Measurements from ENCODE around the gene SLC22A14.

The SLC22A14 gene

DNA sequence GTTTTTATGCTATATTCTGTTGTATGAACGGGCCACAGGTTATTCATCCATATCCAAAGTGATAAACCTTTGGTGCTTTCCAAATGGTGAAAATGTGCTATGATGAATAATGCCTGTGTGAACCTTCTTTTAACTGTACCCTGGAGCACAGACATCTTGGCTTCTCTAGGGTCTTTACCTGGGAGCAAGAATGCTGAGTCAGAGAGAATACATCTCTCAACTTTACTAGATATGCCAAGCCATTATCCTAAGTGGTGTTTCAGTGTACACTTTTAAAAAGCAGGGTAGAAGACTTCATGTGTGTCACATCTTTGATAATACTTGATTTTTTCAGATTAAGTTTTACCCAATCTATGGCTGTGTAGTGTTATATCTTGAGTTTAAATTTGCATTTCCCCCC lies 41.0 kb downstream of the SLC22A14 start:
- DNase-seq (ENCODE audit: low read depth, low spot score): no peak
- Histone ChIP-seq H3K4me3 (ENCODE audit: insufficient read length, low read depth) (no peak overlapping the region), H3K36me3 (ENCODE audit: insufficient read depth, insufficient read length, low read length) (no peaks in the 10 kb centered on the region), H3K4me1 (ENCODE audit: insufficient read depth, insufficient read length) (no peaks in the 10 kb centered on the region), H3K9ac (ENCODE audit: insufficient read length, low read depth) (no peak overlapping the region), H3K9me3 (ENCODE audit: insufficient read depth, low read length) (peaks cover 15% of the 10 kb centered on the region; the same call in 1 of the 2 replicates), H3K27me3 (ENCODE audit: insufficient read depth, insufficient read length) (no peaks in the 10 kb centered on the region)
- TF ChIP-seq YY1 (IDR thresholded peaks at IDR 0.05; ENCODE audit: insufficient read depth, insufficient read length): no peak
- no peak for TF ChIP-seq SUZ12 (IDR thresholded peaks at IDR 0.05; ENCODE audit: extremely low read depth, insufficient read depth, insufficient read length)
- TF ChIP-seq ZNF274 (IDR thresholded peaks at IDR 0.05; ENCODE audit: low read depth, low read length): no peak

DNA sequence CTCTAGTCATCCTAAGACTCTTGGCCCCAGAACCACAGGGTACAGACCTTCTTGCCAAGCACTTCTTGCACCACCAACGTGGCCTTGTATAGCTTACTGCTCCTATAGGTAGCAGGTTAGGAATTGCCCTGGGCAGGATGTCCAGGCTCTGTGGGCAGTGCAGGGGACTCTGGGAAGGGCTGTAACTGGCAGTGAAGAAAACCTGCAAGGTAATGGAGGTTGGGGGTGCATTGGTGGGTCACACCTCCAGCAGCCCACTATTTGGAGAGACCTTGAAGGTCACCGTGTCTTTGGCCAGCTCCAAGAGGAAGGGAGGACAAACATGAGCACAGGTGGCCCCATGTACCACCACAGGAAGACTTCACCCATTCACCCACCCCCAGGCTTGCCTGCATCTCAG lies 43.2 kb downstream of the SLC22A14 start:
- no peak overlapping the region for H3K9ac ChIP-seq (ENCODE audit: insufficient read length, low read depth)
- H3K9me3 ChIP-seq (ENCODE audit: insufficient read depth, low read length): peaks cover 15% of the 10 kb centered on the region; the same call in 1 of the 2 replicates
- DNase-seq (ENCODE audit: low read depth, low spot score): no peak
- no peaks in the 10 kb centered on the region for H3K36me3 ChIP-seq (ENCODE audit: insufficient read depth, insufficient read length, low read length)
- no peaks in the 10 kb centered on the region for H3K27me3 ChIP-seq (ENCODE audit: insufficient read depth, insufficient read length)
- H3K4me3 ChIP-seq (ENCODE audit: insufficient read length, low read depth): no peak overlapping the region
- no peak for TF ChIP-seq YY1 (IDR thresholded peaks at IDR 0.05; ENCODE audit: insufficient read depth, insufficient read length)
- no peak for TF ChIP-seq ZNF274 (IDR thresholded peaks at IDR 0.05; ENCODE audit: low read depth, low read length)
- no peak for TF ChIP-seq SUZ12 (IDR thresholded peaks at IDR 0.05; ENCODE audit: extremely low read depth, insufficient read depth, insufficient read length)
- no peaks in the 10 kb centered on the region for H3K4me1 ChIP-seq (ENCODE audit: insufficient read depth, insufficient read length)

DNA sequence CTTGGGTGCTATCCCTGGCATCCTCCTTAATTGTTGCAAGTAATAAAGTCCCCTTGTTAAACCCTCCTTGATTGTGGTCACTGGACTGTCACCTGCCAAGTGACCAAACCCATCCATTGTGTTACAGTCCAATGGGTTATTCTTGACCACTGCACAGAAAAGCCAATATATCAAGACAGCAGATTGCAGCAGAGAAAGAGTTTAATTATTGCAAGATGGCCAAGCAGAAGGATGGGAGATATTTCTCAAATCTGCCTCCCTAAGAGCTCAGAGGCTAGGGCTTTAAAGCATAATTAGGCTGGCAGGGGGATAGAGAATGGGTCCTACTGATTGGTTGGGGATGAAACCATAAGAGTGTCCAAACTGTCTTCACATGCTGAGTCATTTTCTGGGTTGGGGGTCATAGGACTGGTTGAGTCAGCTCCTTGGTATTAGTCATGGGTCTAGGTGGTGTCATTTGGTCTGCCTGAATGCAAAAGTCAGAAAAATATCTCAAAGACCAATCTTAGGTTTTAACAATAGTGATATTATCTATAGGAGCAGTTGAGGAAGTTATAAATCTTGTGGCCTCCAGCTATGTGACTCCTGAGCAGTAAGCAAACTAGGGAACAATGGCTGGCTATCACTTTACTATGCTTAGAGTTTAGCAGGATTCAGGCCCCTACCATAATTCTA lies 45.4 kb downstream of the SLC22A14 start:
- Histone ChIP-seq H3K4me3 (ENCODE audit: insufficient read length, low read depth) (no peak overlapping the region), H3K4me1 (ENCODE audit: insufficient read depth, insufficient read length) (no peaks in the 10 kb centered on the region), H3K36me3 (ENCODE audit: insufficient read depth, insufficient read length, low read length) (no peaks in the 10 kb centered on the region), H3K27me3 (ENCODE audit: insufficient read depth, insufficient read length) (no peaks in the 10 kb centered on the region), H3K9ac (ENCODE audit: insufficient read length, low read depth) (no peak overlapping the region), H3K9me3 (ENCODE audit: insufficient read depth, low read length) (peaks cover 15% of the 10 kb centered on the region; the same call in 1 of the 2 replicates)
- no peak for DNase-seq (ENCODE audit: low read depth, low spot score)
- TF ChIP-seq YY1 (IDR thresholded peaks at IDR 0.05; ENCODE audit: insufficient read depth, insufficient read length): no peak
- no peak for TF ChIP-seq ZNF274 (IDR thresholded peaks at IDR 0.05; ENCODE audit: low read depth, low read length)

DNA sequence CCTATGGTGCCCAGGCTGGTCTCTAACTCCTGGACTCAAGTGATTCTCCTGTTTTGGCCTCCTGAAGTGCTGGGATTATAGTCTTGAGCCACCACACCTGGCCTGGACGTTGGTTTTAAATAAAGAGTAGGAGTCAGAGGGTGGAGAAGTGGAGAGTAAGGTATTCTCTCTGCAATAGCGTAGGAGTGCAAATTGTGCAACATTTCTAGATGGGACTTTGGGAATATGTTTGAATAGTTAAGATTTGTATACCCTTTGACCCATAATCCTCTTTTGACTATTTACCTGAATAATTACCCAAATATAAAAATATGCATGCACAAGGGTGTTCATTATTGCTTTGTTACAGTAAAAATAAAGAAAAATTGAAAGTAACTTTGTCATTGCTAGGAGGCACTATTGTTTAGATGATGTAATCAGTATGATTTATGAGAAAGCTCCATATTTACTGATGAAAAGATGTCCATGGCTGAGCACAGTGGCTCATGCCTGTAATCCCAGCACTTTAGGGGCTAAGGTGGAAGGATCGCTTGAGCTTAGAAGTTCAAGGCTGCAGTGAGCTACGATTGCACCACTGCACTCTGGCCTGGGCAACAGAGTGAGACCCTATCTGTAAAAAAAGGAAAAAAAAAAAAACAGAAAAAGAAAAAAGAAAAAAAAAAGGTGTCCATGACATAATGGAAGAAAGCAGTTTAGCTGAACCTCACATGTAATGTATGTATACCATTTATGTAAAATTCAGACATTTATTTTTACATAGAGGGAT lies 49.3 kb downstream of the SLC22A14 start:
- no peaks in the 10 kb centered on the region for H3K27me3 ChIP-seq (ENCODE audit: insufficient read depth, insufficient read length)
- no peaks in the 10 kb centered on the region for H3K4me1 ChIP-seq (ENCODE audit: insufficient read depth, insufficient read length)
- H3K4me3 ChIP-seq (ENCODE audit: insufficient read length, low read depth): no peak overlapping the region
- TF ChIP-seq SUZ12 (IDR thresholded peaks at IDR 0.05; ENCODE audit: extremely low read depth, insufficient read depth, insufficient read length): no peak
- TF ChIP-seq ZNF274 (IDR thresholded peaks at IDR 0.05; ENCODE audit: low read depth, low read length): no peak
- TF ChIP-seq YY1 (IDR thresholded peaks at IDR 0.05; ENCODE audit: insufficient read depth, insufficient read length): no peak
- H3K9me3 ChIP-seq (ENCODE audit: insufficient read depth, low read length): peaks cover 13% of the 10 kb centered on the region; the same call in 1 of the 2 replicates
- H3K36me3 ChIP-seq (ENCODE audit: insufficient read depth, insufficient read length, low read length): no peaks in the 10 kb centered on the region
- H3K9ac ChIP-seq (ENCODE audit: insufficient read length, low read depth): no peak overlapping the region
- no peak for DNase-seq (ENCODE audit: low read depth, low spot score)

DNA sequence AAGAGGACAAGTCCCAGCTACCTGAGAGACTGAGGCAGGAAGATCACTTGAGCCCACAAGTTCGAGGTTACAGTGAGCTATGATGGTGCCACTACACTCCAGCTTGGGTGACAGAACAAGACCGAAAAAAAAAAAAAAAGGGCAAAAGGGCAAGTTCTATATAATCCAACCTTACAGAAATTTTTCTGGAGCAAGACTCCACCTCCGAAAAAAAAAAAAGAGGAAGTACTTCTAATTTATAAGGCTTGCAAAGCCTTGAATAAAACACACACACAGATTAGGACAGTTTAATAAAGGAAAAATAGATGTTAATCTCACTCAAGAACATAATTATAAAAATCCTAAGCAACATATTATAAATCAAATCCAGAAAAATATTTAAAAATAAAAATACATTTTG lies 50.1 kb downstream of the SLC22A14 start:
- H3K36me3 ChIP-seq (ENCODE audit: insufficient read depth, insufficient read length, low read length): no peaks in the 10 kb centered on the region
- H3K9me3 ChIP-seq (ENCODE audit: insufficient read depth, low read length): 0 out of 2 replicates have a peak, but pooled peaks cover 5% of the 10 kb centered on the region
- DNase-seq (ENCODE audit: low read depth, low spot score): no peak
- no peaks in the 10 kb centered on the region for H3K4me1 ChIP-seq (ENCODE audit: insufficient read depth, insufficient read length)
- H3K9ac ChIP-seq (ENCODE audit: insufficient read length, low read depth): no peak overlapping the region
- no peak for TF ChIP-seq YY1 (IDR thresholded peaks at IDR 0.05; ENCODE audit: insufficient read depth, insufficient read length)
- no peak for TF ChIP-seq SUZ12 (IDR thresholded peaks at IDR 0.05; ENCODE audit: extremely low read depth, insufficient read depth, insufficient read length)
- TF ChIP-seq ZNF274 (IDR thresholded peaks at IDR 0.05; ENCODE audit: low read depth, low read length): no peak
- no peaks in the 10 kb centered on the region for H3K27me3 ChIP-seq (ENCODE audit: insufficient read depth, insufficient read length)
- no peak overlapping the region for H3K4me3 ChIP-seq (ENCODE audit: insufficient read length, low read depth)

DNA sequence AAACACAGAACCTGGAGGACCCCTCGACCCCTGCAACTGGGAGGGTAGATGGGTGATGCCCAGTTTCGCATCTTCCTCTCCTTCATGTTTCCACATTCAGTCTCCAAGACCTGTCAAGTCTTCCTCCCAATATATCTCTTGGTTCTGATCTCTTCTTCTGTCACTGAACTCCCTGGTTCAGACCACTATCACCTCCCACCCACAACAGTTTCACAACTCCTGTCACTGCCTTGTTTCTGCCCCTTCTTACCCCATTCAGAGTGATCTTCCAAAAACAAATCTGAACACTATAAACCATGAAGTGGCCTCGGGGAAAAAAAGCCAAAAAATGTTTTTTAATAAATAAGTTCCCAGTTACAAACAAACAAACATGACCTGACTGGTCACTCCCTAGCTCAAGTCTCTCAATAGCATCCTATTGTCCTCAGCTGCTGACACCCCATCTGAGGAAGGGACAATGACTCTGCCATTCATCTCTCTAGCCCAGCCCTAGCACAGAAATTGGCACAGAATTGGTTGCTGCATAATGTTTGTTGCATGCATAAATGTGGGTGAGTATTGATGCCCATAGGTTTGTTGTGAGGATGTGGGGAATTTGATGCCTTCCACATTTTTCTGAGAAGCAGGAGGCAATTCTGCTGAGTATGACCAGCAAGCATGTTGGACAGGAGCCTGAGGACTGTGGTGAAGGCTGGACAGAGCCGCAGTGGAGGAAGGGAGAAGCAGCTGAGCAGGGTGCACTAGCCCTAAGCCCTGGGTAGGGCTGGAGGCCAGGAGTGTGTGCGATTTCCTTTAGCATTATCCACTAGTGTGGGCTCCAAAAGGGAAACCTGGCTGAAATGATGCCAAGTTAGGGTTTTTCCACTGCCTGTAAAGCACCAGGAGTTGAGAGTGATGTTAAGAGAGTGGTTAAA lies 52.3 kb downstream of the SLC22A14 start:
- TF ChIP-seq ZNF274 (IDR thresholded peaks at IDR 0.05; ENCODE audit: low read depth, low read length) (no peak), SUZ12 (IDR thresholded peaks at IDR 0.05; ENCODE audit: extremely low read depth, insufficient read depth, insufficient read length) (no peak), YY1 (IDR thresholded peaks at IDR 0.05; ENCODE audit: insufficient read depth, insufficient read length) (no peak)
- no peaks in the 10 kb centered on the region for H3K36me3 ChIP-seq (ENCODE audit: insufficient read depth, insufficient read length, low read length)

More for the DNA sequence above, 52.3 kb downstream of the SLC22A14 start:
- no peak overlapping the region for H3K4me3 ChIP-seq (ENCODE audit: insufficient read length, low read depth)
- H3K9me3 ChIP-seq (ENCODE audit: insufficient read depth, low read length): no peaks in the 10 kb centered on the region
- no peak overlapping the region for H3K9ac ChIP-seq (ENCODE audit: insufficient read length, low read depth)
- H3K4me1 ChIP-seq (ENCODE audit: insufficient read depth, insufficient read length): no peaks in the 10 kb centered on the region
- DNase-seq (ENCODE audit: low read depth, low spot score): no peak
- no peaks in the 10 kb centered on the region for H3K27me3 ChIP-seq (ENCODE audit: insufficient read depth, insufficient read length)
